Measurements from ENCODE around the gene CCM2.

DNA sequence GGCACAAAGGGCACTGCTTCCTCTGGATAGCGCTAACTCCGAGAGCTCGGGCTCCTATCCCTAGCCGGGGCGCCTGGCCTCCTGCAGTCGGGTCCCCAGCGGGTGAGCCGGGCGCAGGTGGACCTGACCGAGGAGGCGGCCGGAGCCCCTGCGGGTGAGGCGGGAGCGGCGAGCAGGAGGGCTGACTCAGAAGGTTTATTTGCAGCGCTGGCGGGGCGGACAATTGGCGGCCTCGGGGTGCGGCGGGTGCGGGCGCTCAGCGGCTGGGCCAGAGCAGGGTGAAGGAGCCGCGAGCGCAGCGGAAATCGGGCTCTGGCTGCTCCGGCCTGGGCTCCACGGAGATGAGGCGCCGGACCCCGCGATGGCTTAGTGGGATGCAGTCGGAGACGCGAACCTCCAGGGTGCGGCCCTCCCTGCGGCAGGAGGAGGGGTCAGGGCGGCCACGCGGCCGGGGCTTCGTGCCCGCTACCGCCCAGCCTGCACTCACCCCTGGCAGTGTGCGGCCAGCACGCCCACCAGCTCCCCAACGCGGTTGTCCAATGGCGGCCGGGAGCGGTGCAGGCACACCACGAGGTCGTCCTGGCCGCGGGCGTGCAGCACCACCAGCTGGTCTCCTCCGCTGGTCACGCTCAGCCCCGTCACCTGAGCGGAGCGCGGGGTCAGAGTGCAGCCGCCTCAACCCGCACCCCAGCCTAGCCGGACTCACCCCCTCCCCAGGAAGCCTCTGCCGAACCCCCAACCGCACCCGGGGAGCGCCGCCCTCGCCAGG lies 37.3 kb upstream of the CCM2 start:
- TF ChIP-seq, protein P1, sequence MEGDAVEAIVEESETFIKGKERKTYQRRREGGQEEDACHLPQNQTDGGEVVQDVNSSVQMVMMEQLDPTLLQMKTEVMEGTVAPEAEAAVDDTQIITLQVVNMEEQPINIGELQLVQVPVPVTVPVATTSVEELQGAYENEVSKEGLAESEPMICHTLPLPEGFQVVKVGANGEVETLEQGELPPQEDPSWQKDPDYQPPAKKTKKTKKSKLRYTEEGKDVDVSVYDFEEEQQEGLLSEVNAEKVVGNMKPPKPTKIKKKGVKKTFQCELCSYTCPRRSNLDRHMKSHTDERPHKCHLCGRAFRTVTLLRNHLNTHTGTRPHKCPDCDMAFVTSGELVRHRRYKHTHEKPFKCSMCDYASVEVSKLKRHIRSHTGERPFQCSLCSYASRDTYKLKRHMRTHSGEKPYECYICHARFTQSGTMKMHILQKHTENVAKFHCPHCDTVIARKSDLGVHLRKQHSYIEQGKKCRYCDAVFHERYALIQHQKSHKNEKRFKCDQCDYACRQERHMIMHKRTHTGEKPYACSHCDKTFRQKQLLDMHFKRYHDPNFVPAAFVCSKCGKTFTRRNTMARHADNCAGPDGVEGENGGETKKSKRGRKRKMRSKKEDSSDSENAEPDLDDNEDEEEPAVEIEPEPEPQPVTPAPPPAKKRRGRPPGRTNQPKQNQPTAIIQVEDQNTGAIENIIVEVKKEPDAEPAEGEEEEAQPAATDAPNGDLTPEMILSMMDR (IDR thresholded peaks at IDR 0.05), result peak in 1 of 4 experiments; percentile 29
- TF ChIP-seq POLR2A (IDR thresholded peaks at IDR 0.05), result no peak
